GM23248 (cell line): Measurements from ENCODE around the gene PEAK3. TPM values are rescaled to one million over a fixed set of nuclear protein-coding genes. Genes with fewer than 3 reads are reported as not detected.

Experiments used
- DNase-seq: peaks from one replicate; pipeline ENCODE4 v3.0.0-alpha.2; 2015
- H2AFZ ChIP-seq: fragments of 200-600 bp; sonication (generic); 2 replicates; pipeline ENCODE4 v1.6.1; 2016; ENCODE audit warnings: antibody characterized with exemption
- H3F3A ChIP-seq: fragments of 200-600 bp; sonication (generic); 2 replicates; pipeline ENCODE4 v1.6.1; 2016; ENCODE audit warnings: mild to moderate bottlenecking, antibody characterized with exemption, mixed run types; ENCODE audit not compliant: insufficient read depth
- H3K27ac ChIP-seq: fragments of 200-600 bp; sonication (generic); 2 replicates; pipeline ENCODE4 v1.5.1; 2016; ENCODE audit warnings: mild to moderate bottlenecking
- H3K27me3 ChIP-seq: fragments of 200-600 bp; sonication (generic); replicated peaks from 2 replicates; pipeline ENCODE4 v1.6.1; 2016; ENCODE audit warnings: mild to moderate bottlenecking; ENCODE audit not compliant: insufficient read depth
- H3K36me3 ChIP-seq: fragments of 200-600 bp; sonication (generic); 2 replicates; pipeline ENCODE4 v1.6.1; 2016; ENCODE audit warnings: low read depth, mild to moderate bottlenecking
- H3K4me1 ChIP-seq: fragments of 200-600 bp; sonication (generic); 2 replicates; pipeline ENCODE4 v1.6.1; 2016; ENCODE audit warnings: mild to moderate bottlenecking; ENCODE audit not compliant: insufficient read depth
- H3K4me2 ChIP-seq: fragments of 200-600 bp; sonication (generic); one replicate; pipeline ENCODE4 v1.6.1; 2016; ENCODE audit warnings: mild to moderate bottlenecking; ENCODE audit not compliant: unreplicated experiment
- H3K4me3 ChIP-seq: fragments of 200-600 bp; sonication (generic); 2 replicates; pipeline ENCODE4 v1.5.1; 2016; ENCODE audit warnings: mild to moderate bottlenecking
- H3K79me2 ChIP-seq: fragments of 200-600 bp; sonication (generic); 2 replicates; pipeline ENCODE4 v1.6.1; 2016; ENCODE audit warnings: mild to moderate bottlenecking; ENCODE audit not compliant: insufficient read depth
- H3K9ac ChIP-seq: fragments of 200-600 bp; sonication (generic); 2 replicates; pipeline ENCODE4 v1.6.1; 2016; ENCODE audit warnings: mild to moderate bottlenecking
- H3K9me2 ChIP-seq: fragments of 200-600 bp; sonication (generic); 2 replicates; pipeline ENCODE4 v1.6.1; 2016; ENCODE audit warnings: mixed run types, mild to moderate bottlenecking, moderate library complexity; ENCODE audit not compliant: insufficient read depth
- H3K9me3 ChIP-seq: fragments of 200-600 bp; sonication (generic); one replicate; pipeline ENCODE4 v1.6.1; 2017; ENCODE audit warnings: low read depth
- H4K20me1 ChIP-seq: fragments of 200-600 bp; sonication (generic); 2 replicates; pipeline ENCODE4 v1.6.0; 2016; ENCODE audit not compliant: insufficient read depth
- EZH2 ChIP-seq: fragments of 200-600 bp; sonication (generic); IDR thresholded peaks from 2 replicates; pipeline ENCODE4 v1.6.1; 2018; ENCODE audit warnings: antibody characterized with exemption, mild to moderate bottlenecking; ENCODE audit not compliant: insufficient read depth, poor library complexity, severe bottlenecking
- EZH2phosphoT487 ChIP-seq: fragments of 200-600 bp; sonication (generic); IDR thresholded peaks from 2 replicates; pipeline ENCODE4 v1.6.1; 2018; ENCODE audit warnings: antibody characterized with exemption, moderate library complexity, mild to moderate bottlenecking, low read depth; ENCODE audit not compliant: insufficient read depth
- WGBS, 2 experiments: methylation state at CpG; one replicate each; pipeline ENCODE4 v1.1.6; 2015 to 2017; ENCODE audit warnings: low lambda C conversion rate in 2 of 2, low coverage in 1 of 2; ENCODE audit errors: missing lambda C conversion rate in 2 of 2; 5-methylcytosine and 5-hydroxymethylcytosine counted together
- in situ Hi-C: fragments of 300-500 bp; cut with MboI; formaldehyde crosslinking; loops from 2 replicates; pipeline ENCODE4 v1.15.0; 2020
- polyA plus RNA-seq: library from polyadenylated mRNA; unstranded; fragments of >200 nt; fragmentation: Nextera tagmentation; extraction: Ambion mirVana; gene quantifications from 2 replicates; pipeline ENCODE4 v1.2.1, GENCODE V29; 2016
- total RNA-seq: library from RNA; depleted of rRNA; stranded (reverse); fragments of >200 nt; shearing (Covaris generic); gene quantifications from 2 replicates; pipeline ENCODE4 v1.2.3, GENCODE V29; 2014

The PEAK3 gene
- total and polyA plus RNA-seq, 2 experiments from 2014 or later: not detected

DNA sequence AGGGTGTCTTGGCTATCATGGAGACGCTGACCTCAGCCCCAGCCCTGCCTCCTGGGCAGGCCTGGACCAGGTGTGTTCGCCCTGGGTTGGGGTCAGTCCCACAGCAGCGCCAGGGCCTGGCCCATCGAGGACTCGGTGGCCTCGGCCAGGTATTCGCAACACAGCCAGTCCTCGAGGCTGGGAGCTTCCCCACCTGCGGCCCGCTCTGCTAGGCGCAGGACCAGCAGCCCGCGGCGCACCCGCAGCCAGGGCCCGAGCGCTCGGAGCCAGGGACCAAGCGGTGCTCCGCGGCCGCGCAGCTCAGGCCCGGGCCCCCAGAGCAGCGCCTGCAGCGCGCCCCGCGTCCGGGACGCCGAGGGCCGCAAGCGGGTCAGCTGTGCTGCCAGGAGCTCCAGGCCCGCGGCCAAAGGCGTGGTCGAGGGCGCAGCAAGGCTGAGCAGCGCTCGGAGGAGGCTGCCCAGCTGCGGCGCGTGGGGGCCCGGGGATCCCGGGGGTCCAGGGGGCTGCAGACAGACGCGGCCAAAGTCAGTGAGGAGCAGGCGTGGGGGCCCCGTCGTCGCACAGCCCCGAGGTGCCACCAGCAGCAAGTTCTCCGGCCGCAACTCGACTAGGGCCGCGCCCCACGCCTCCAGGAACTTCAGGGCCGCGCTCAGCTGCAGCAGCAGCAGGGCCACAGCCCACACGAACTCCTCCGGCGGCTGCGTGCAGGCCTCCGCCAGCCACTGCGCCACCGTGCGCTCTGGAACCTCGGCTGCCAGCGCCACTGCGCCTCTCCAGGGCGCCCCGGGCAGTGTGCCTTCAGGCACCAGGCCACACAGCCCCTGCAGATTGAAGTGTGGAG, 6.2 kb downstream of the PEAK3 start:
- in situ Hi-C loops: no loop called here
- peaks cover 6% of the 10 kb centered on the region for H3F3A ChIP-seq
- peaks cover 12% of the 10 kb centered on the region for H3K4me1 ChIP-seq
- H3K36me3 ChIP-seq: no peaks in the 10 kb centered on the region; the same call in 1 of the 2 replicates
- no peaks in the 10 kb centered on the region for H3K9me3 ChIP-seq
- no peak overlapping the region for H3K4me2 ChIP-seq
- no peak overlapping the region for H3K4me3 ChIP-seq
- H3K79me2 ChIP-seq: peaks cover 49% of the 10 kb centered on the region
- no peaks in the 10 kb centered on the region for H3K9me2 ChIP-seq
- no peaks in the 10 kb centered on the region for H3K27me3 ChIP-seq
- no peak for DNase-seq
- no peak overlapping the region for H3K9ac ChIP-seq
- 95 to 97% methylated on average over 41 to 74 of the region's 74 CpGs for WGBS, 2 experiments
- no peak overlapping the region for H2AFZ ChIP-seq
- H4K20me1 ChIP-seq: peaks cover 15% of the 10 kb centered on the region
- H3K27ac ChIP-seq: no peak overlapping the region
- TF ChIP-seq EZH2phosphoT487: no peak
- TF ChIP-seq EZH2: no peak

DNA sequence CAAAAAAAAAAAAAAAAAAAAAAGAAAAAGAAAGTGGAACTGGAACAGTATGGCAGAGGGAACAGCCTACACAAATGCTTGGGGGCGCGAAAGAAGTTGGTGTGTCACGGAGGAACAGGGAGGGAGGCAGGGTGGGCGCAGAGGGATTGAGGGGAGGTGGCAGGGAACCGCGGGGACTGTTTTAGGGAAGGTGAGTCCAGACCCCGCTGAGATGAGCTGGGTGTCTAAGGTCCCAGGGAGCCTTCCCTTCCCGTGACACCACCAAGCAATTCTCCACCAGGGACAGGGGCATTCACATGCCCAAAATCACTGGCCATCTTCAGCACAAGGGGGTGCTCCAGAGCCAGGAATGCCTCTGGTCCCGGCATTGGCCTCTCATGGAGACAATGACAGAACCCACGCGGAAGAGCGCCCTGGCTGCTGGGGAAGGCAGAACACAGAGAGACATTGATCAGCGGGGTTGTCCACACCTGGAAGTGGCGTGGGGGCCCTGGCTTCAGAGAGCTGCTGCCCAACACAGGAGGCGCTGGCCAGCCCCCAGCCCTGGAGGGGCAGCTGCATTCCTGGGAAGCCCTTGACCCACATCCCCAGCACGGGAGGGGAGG, 6.9 kb downstream of the PEAK3 start:
- DNase-seq: peak; percentile 84
- H2AFZ ChIP-seq: no peak overlapping the region
- WGBS, 2 experiments: 58 to 70% methylated on average over 11 to 16 of the region's 16 CpGs
- no peak overlapping the region for H3K9ac ChIP-seq
- peak overlapping the region; percentile 7; the same call in 1 of the 2 replicates for H3K27ac ChIP-seq
- no peak overlapping the region for H3K4me3 ChIP-seq
- peaks cover 15% of the 10 kb centered on the region for H4K20me1 ChIP-seq
- in situ Hi-C loops: no loop called here
- H3K27me3 ChIP-seq: no peaks in the 10 kb centered on the region
- no peak overlapping the region for H3K4me2 ChIP-seq
- TF ChIP-seq EZH2phosphoT487 (no peak), EZH2 (no peak)
- no peaks in the 10 kb centered on the region for H3K9me3 ChIP-seq
- peaks cover 55% of the 10 kb centered on the region for H3K79me2 ChIP-seq
- peaks cover 12% of the 10 kb centered on the region for H3K4me1 ChIP-seq
- no peaks in the 10 kb centered on the region for H3K9me2 ChIP-seq
- H3K36me3 ChIP-seq: no peaks in the 10 kb centered on the region; the same call in 1 of the 2 replicates
- H3F3A ChIP-seq: peaks cover 6% of the 10 kb centered on the region

DNA sequence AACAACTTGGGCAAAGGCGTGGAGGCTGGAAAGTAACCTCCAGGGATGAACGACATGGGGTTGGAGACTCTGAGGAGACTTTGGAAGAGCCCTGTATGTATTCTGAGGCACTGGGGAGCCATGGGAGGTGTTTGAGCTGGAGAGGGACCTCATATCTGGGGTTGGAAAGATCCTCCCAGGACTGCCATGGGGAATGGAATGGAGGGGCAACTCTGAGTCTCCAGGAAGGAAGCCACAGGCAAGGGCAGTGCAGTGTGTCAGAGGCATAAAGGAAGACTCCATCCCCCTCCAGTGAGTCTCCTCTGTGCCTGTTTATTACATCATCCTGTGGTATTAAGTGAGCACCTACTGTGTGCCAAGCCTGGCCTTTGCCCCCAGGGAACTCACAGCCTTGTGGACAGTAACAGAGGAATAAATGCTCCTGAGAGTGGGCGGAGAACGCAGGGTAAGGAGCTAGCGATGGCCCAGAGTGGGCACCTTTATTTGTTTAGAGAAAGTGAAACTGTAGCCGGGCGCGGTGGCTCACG, 7.7 kb downstream of the PEAK3 start:
- peak; percentile 51 for DNase-seq
- Histone ChIP-seq H3K4me2 (no peak overlapping the region), H3K79me2 (peaks cover 62% of the 10 kb centered on the region), H3K36me3 (no peaks in the 10 kb centered on the region; the same call in 1 of the 2 replicates), H3K9me3 (no peaks in the 10 kb centered on the region), H3K4me1 (peaks cover 12% of the 10 kb centered on the region), H2AFZ (no peak overlapping the region), H3K27me3 (no peaks in the 10 kb centered on the region), H3K9ac (peak overlapping the region; percentile 60), H3F3A (peaks cover 6% of the 10 kb centered on the region), H3K27ac (peak overlapping the region; percentile 49), H3K9me2 (no peaks in the 10 kb centered on the region), H3K4me3 (peak overlapping the region; percentile 92), H4K20me1 (peaks cover 15% of the 10 kb centered on the region)
- 70 to 72% methylated on average over 8 to 9 of the region's 9 CpGs for WGBS, 2 experiments
- no peak for TF ChIP-seq EZH2
- no peak for TF ChIP-seq EZH2phosphoT487
- in situ Hi-C loops: no loop called here

DNA sequence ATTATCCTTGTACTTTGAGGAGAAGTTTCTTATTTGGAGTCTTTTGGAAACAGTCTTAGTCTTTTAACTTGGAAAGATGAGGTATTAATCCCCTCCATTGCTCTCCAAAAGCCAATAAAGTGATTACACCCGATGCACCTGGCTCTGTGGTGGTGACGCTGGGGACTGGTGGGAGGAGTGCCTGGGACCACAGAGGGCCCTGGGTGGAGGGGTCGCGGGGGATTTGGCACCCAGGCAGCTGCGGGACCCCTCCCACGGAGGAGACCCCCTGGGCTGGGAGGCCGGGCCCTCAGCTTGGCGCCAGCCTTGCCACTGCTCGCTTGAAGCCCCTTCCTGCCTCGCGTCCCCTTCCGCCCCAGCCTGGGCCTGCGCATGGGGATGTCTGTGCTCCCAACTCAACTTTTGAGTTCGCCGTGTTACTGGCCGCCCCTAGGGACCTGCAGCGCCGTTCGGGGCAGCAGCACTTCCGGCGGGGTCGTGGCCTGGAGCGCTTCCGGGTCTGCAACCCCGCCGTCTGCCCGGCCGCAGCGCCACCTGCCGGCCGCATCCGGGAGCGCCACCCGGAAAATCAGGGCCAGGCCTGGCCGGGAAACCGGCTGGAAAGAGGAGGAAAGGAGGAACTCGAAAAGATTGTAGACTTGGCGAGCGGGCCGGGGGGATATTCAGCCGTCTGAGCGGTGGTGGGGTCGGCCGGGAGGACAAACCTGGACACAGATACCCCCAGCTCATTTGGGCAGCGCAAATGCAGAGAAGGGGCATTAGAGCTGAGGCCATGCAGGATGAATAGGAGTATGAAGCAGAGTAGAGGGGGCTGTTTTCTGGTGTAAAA, 8.4 kb downstream of the PEAK3 start:
- peaks cover 15% of the 10 kb centered on the region for H4K20me1 ChIP-seq
- H3K4me1 ChIP-seq: peaks cover 13% of the 10 kb centered on the region
- in situ Hi-C loops: no loop called here
- peak overlapping the region; percentile 91 for H3K4me2 ChIP-seq
- H3K36me3 ChIP-seq: no peaks in the 10 kb centered on the region; the same call in 1 of the 2 replicates
- H3K79me2 ChIP-seq: peaks cover 66% of the 10 kb centered on the region
- H3K27ac ChIP-seq: peak overlapping the region; percentile 49
- no peak overlapping the region for H2AFZ ChIP-seq
- H3K9ac ChIP-seq: peak overlapping the region; percentile 60
- 9 to 19% methylated on average over 32 to 45 of the region's 45 CpGs for WGBS, 2 experiments
- no peaks in the 10 kb centered on the region for H3K9me3 ChIP-seq
- H3K9me2 ChIP-seq: no peaks in the 10 kb centered on the region
- H3K4me3 ChIP-seq: peak overlapping the region; percentile 92
- TF ChIP-seq EZH2phosphoT487 (no peak), EZH2 (no peak)
- H3F3A ChIP-seq: peaks cover 6% of the 10 kb centered on the region
- peak; percentile 77 for DNase-seq
- H3K27me3 ChIP-seq: no peaks in the 10 kb centered on the region
